Fibroblast of lung (primary cell): ENCODE results near the gene MLKL.

ENCODE experiments used
- CTCF ChIP-seq, 2 donors: IDR thresholded peaks in 1 of 2; conservative IDR thresholded peaks in 1 of 2; 1 replicate in 1 of 2; 2 replicates in 1 of 2; pipeline ENCODE4 v1.5.1; 2011 to 2012; ENCODE audit warnings: low read length in 2 of 2, control low read depth in 1 of 2, inconsistent platforms in 1 of 2, low read depth in 1 of 2, mild to moderate bottlenecking in 1 of 2
- EZH2 ChIP-seq: IDR thresholded peaks from 2 replicates; pipeline ENCODE4 v1.5.1; 2012; ENCODE audit warnings: low read length, control low read depth, mild to moderate bottlenecking; ENCODE audit errors: missing control alignments

- TF ChIP-seq CTCF (conservative IDR thresholded peaks at IDR 0.05 in 1 of 2, IDR thresholded peaks at IDR 0.05 in 1 of 2; ENCODE audit: low read depth in 1 of 2, low read length in 2 of 2) (no peak), EZH2 (no peak)
Measured at GRCh38 chr16:74742051-74742481, 41.4 kb upstream of the MLKL start.
